SU-DHL-6 (cell line): ENCODE results near the gene SETD9.

Source experiments
- H2AFZ ChIP-seq: fragments of 200-600 bp; sonication (generic); 2 replicates; pipeline ENCODE4 v1.6.1; 2014; ENCODE audit warnings: low read depth, mild to moderate bottlenecking, moderate library complexity, mixed read lengths, antibody characterized with exemption, low read length; ENCODE audit not compliant: severe bottlenecking
- H3F3A ChIP-seq: fragments of 200-600 bp; shearing (Covaris generic); 2 replicates; pipeline ENCODE4 v1.6.0; 2016; ENCODE audit warnings: antibody characterized with exemption, mild to moderate bottlenecking; ENCODE audit not compliant: insufficient read depth
- H3K27ac ChIP-seq: fragments of 200-600 bp; sonication (generic); 2 replicates; pipeline ENCODE4 v1.5.1; 2016; ENCODE audit warnings: low read depth, mild to moderate bottlenecking, low read length, moderate library complexity, mixed read lengths
- H3K27me3 ChIP-seq: fragments of 200-600 bp; sonication (generic), shearing (Covaris generic); 2 replicates; pipeline ENCODE4 v1.6.0; 2014; ENCODE audit warnings: mild to moderate bottlenecking, low read length
- H3K36me3 ChIP-seq: fragments of 200-600 bp; sonication (generic); 2 replicates; pipeline ENCODE4 v1.6.1; 2014; ENCODE audit warnings: mild to moderate bottlenecking, low read length, mixed read lengths
- H3K4me2 ChIP-seq: fragments of 300-600, 200-600 bp; shearing (Covaris generic), sonication (generic); 2 replicates; pipeline ENCODE4 v1.6.0; 2014; ENCODE audit warnings: low read length, low read depth, mild to moderate bottlenecking; ENCODE audit not compliant: poor library complexity, severe bottlenecking
- H3K4me3 ChIP-seq: fragments of 200-600 bp; sonication (generic); 2 replicates; pipeline ENCODE4 v1.5.1; 2014; ENCODE audit warnings: antibody characterized with exemption, low read length, mild to moderate bottlenecking, mixed read lengths; ENCODE audit not compliant: insufficient read depth, poor library complexity, severe bottlenecking
- H3K79me2 ChIP-seq: fragments of 200-600 bp; sonication (generic); 2 replicates; pipeline ENCODE4 v1.6.1; 2014; ENCODE audit warnings: mild to moderate bottlenecking, low read length, moderate library complexity; ENCODE audit not compliant: insufficient read depth
- H3K9ac ChIP-seq: fragments of 200-600 bp; sonication (generic); 2 replicates; pipeline ENCODE4 v1.7.0; 2014; ENCODE audit warnings: mild to moderate bottlenecking, low read length
- H3K9me2 ChIP-seq: fragments of 200-600 bp; sonication (generic); replicated peaks from 2 replicates; pipeline ENCODE4 v1.6.1; 2014; ENCODE audit warnings: low read length; ENCODE audit not compliant: insufficient read depth
- H3K9me3 ChIP-seq: fragments of 200-600 bp; sonication (generic); 2 replicates; pipeline ENCODE4 v1.6.1; 2014; ENCODE audit warnings: low read length, mixed read lengths; ENCODE audit not compliant: insufficient read depth
- H4K20me1 ChIP-seq: fragments of 200-600 bp; sonication (generic); 2 replicates; pipeline ENCODE4 v1.6.1; 2014; ENCODE audit warnings: low read depth, mild to moderate bottlenecking, antibody characterized with exemption, low read length, moderate library complexity, mixed read lengths
- CTCF ChIP-seq: fragments of 200-600 bp; sonication (generic); IDR thresholded peaks from one replicate; pipeline ENCODE4 v1.5.1; 2017; ENCODE audit warnings: antibody characterized with exemption, mild to moderate bottlenecking, low read length, moderate library complexity; ENCODE audit not compliant: insufficient read depth, poor library complexity, severe bottlenecking
- EZH2phosphoT487 ChIP-seq: fragments of 200-600 bp; sonication (generic), shearing (Covaris generic); conservative IDR thresholded peaks from 2 replicates; pipeline ENCODE4 v1.6.1; 2018; ENCODE audit warnings: mild to moderate bottlenecking, antibody characterized with exemption, low read length, moderate library complexity, mixed read lengths

SETD9 gene

GRCh38 chr5:56938858-56939257 is 29.5 kb downstream of the SETD9 start:
- Histone ChIP-seq H3K4me2 (no peak overlapping the region), H3K79me2 (no peaks in the 10 kb centered on the region), H3K27me3 (no peaks in the 10 kb centered on the region), H3K9ac (no peak overlapping the region), H4K20me1 (no peaks in the 10 kb centered on the region), H3F3A (no peaks in the 10 kb centered on the region), H3K9me2 (no peaks in the 10 kb centered on the region), H2AFZ (no peak overlapping the region), H3K36me3 (peaks cover 27% of the 10 kb centered on the region), H3K4me3 (no peak overlapping the region), H3K9me3 (no peaks in the 10 kb centered on the region), H3K27ac (no peak overlapping the region)
- TF ChIP-seq CTCF (no peak), EZH2phosphoT487 (no peak)

- no peaks in the 10 kb centered on the region for H3K27me3 ChIP-seq
- no peaks in the 10 kb centered on the region for H4K20me1 ChIP-seq
- no peaks in the 10 kb centered on the region for H3F3A ChIP-seq
- H3K9ac ChIP-seq, result no peak overlapping the region
- H3K27ac ChIP-seq, result no peak overlapping the region
- H3K79me2 ChIP-seq, result no peaks in the 10 kb centered on the region
- H3K9me3 ChIP-seq, result no peaks in the 10 kb centered on the region
- H3K36me3 ChIP-seq, result peaks cover 26% of the 10 kb centered on the region; the same call in 1 of the 2 replicates
- no peaks in the 10 kb centered on the region for H3K9me2 ChIP-seq
- no peak for TF ChIP-seq EZH2phosphoT487
- TF ChIP-seq CTCF, result no peak
- no peak overlapping the region for H2AFZ ChIP-seq
- H3K4me3 ChIP-seq, result no peak overlapping the region
- no peak overlapping the region for H3K4me2 ChIP-seq
Observed at GRCh38 chr5:56941981-56942380, 32.6 kb downstream of the SETD9 start.

- TF ChIP-seq CTCF, result no peak
- no peak for TF ChIP-seq EZH2phosphoT487
- H3K9ac ChIP-seq, result no peak overlapping the region
- no peaks in the 10 kb centered on the region for H3F3A ChIP-seq
- peaks cover 5% of the 10 kb centered on the region; the same call in 1 of the 2 replicates for H3K79me2 ChIP-seq
- H3K4me2 ChIP-seq, result no peak overlapping the region
- no peak overlapping the region for H2AFZ ChIP-seq
- H3K27me3 ChIP-seq, result no peaks in the 10 kb centered on the region
- no peaks in the 10 kb centered on the region for H3K9me3 ChIP-seq
- H3K36me3 ChIP-seq, result peaks cover 11% of the 10 kb centered on the region; the same call in 1 of the 2 replicates
- no peak overlapping the region for H3K4me3 ChIP-seq
- no peaks in the 10 kb centered on the region for H3K9me2 ChIP-seq
- H3K27ac ChIP-seq, result no peak overlapping the region
- no peaks in the 10 kb centered on the region for H4K20me1 ChIP-seq
Observed at GRCh38 chr5:56947052-56947451, 37.7 kb downstream of the SETD9 start.
